GM23338 (cell line): ENCODE measurements around the gene OTOGL. TPM values are rescaled to one million over a fixed set of nuclear protein-coding genes. Genes with fewer than 3 reads are reported as not detected.

Experiments
- ATAC-seq: fragments of 200-7000 bp; cut with Tn5 transposase; 3 replicates; pipeline ENCODE4 v1.9.1; 2020
- DNase-seq: peaks from one replicate; pipeline ENCODE4 v3.0.0-alpha.2; 2015; ENCODE audit warnings: low spot score
- H2AFZ ChIP-seq: fragments of 200-600 bp; sonication (generic); 2 replicates; pipeline ENCODE4 v1.8.0; 2016; ENCODE audit warnings: antibody characterized with exemption, mild to moderate bottlenecking, moderate library complexity
- H3F3A ChIP-seq: fragments of 200-600 bp; sonication (generic); replicated peaks from 2 replicates; pipeline ENCODE4 v1.8.0; 2017; ENCODE audit warnings: antibody characterized with exemption, mixed run types, low read depth
- H3K27ac ChIP-seq: fragments of 200-600 bp; sonication (generic); 2 replicates; pipeline ENCODE4 v1.6.1; 2016; ENCODE audit warnings: low read depth
- H3K27me3 ChIP-seq: fragments of 200-600 bp; sonication (generic); 2 replicates; pipeline ENCODE4 v1.8.0; 2016; ENCODE audit warnings: mild to moderate bottlenecking, mixed run types, moderate library complexity; ENCODE audit not compliant: insufficient read depth
- H3K36me3 ChIP-seq: fragments of 200-600 bp; sonication (generic); 2 replicates; pipeline ENCODE4 v1.8.0; 2016; ENCODE audit warnings: mild to moderate bottlenecking; ENCODE audit not compliant: insufficient read depth
- H3K4me1 ChIP-seq: fragments of 200-600 bp; sonication (generic); 2 replicates; pipeline ENCODE4 v1.8.0; 2016; ENCODE audit warnings: mild to moderate bottlenecking, moderate library complexity; ENCODE audit not compliant: insufficient read depth
- H3K4me2 ChIP-seq: fragments of 200-600 bp; sonication (generic); 2 replicates; pipeline ENCODE4 v1.7.1; 2017; ENCODE audit warnings: mixed run types
- H3K4me3 ChIP-seq: fragments of 200-600 bp; sonication (generic); 2 replicates; pipeline ENCODE4 v1.6.1; 2016; ENCODE audit warnings: mixed run types
- H3K79me2 ChIP-seq: fragments of 200-600 bp; sonication (generic); replicated peaks from 2 replicates; pipeline ENCODE4 v1.8.0; 2017; ENCODE audit warnings: mild to moderate bottlenecking; ENCODE audit not compliant: insufficient read depth
- H3K9me2 ChIP-seq: fragments of 200-600 bp; sonication (generic); 2 replicates; pipeline ENCODE4 v1.8.0; 2017; ENCODE audit not compliant: insufficient read depth
- H4K20me1 ChIP-seq: fragments of 200-600 bp; sonication (generic); replicated peaks from 2 replicates; pipeline ENCODE4 v1.8.0; 2017; ENCODE audit warnings: mild to moderate bottlenecking; ENCODE audit not compliant: insufficient read depth
- H3K27ac Mint-ChIP-seq: 2 replicates; pipeline ENCODE4 v1.8.0; 2020; ENCODE audit warnings: inconsistent platforms, mild to moderate bottlenecking, moderate library complexity, mixed read lengths
- H3K27me3 Mint-ChIP-seq: 3 replicates; pipeline ENCODE4 v1.8.0; 2022; ENCODE audit warnings: low read depth, mild to moderate bottlenecking, moderate library complexity, mixed read lengths, inconsistent platforms; ENCODE audit not compliant: insufficient read depth, poor library complexity
- H3K36me3 Mint-ChIP-seq: 3 replicates; pipeline ENCODE4 v1.8.0; 2021; ENCODE audit warnings: low read depth, mild to moderate bottlenecking, inconsistent platforms, moderate library complexity, mixed read lengths
- H3K4me1 Mint-ChIP-seq: 3 replicates; pipeline ENCODE4 v1.8.0; 2020; ENCODE audit warnings: mild to moderate bottlenecking, inconsistent platforms, mixed read lengths
- H3K4me3 Mint-ChIP-seq: 3 replicates; pipeline ENCODE4 v1.8.0; 2021; ENCODE audit warnings: moderate library complexity, mild to moderate bottlenecking, inconsistent platforms, mixed read lengths
- H3K9me3 Mint-ChIP-seq: 3 replicates; pipeline ENCODE4 v1.8.0; 2020; ENCODE audit warnings: moderate library complexity, mild to moderate bottlenecking, inconsistent platforms, mixed read lengths
- CREB1 ChIP-seq: fragments of 250-450 bp; sonication (Bioruptor Pico); IDR thresholded peaks from 2 replicates; pipeline ENCODE4 v1.5.0; 2020; ENCODE audit warnings: low read depth, mild to moderate bottlenecking, moderate library complexity
- ETS1 ChIP-seq: IDR thresholded peaks from 2 replicates; pipeline ENCODE4 v1.6.1; 2016; ENCODE audit warnings: antibody characterized with exemption
- EZH2 ChIP-seq: fragments of 200-600 bp; sonication (generic); IDR thresholded peaks from one replicate; pipeline ENCODE4 v1.8.0; 2017; ENCODE audit warnings: antibody characterized with exemption, mild to moderate bottlenecking, low read depth; ENCODE audit not compliant: unreplicated experiment
- EZH2phosphoT487 ChIP-seq: fragments of 200-600 bp; sonication (generic); IDR thresholded peaks from one replicate; pipeline ENCODE4 v1.8.1; 2018; ENCODE audit warnings: antibody characterized with exemption; ENCODE audit not compliant: unreplicated experiment
- JUNB ChIP-seq: IDR thresholded peaks from one replicate; pipeline ENCODE4 v1.6.1; 2016; ENCODE audit warnings: antibody characterized with exemption; ENCODE audit not compliant: unreplicated experiment
- NANOG ChIP-seq: IDR thresholded peaks from 2 replicates; pipeline ENCODE4 v1.6.1; 2016; ENCODE audit warnings: antibody characterized with exemption, borderline replicate concordance
- POLR2AphosphoS5 ChIP-seq: IDR thresholded peaks from 2 replicates; pipeline ENCODE4 v1.6.1; 2016; ENCODE audit warnings: antibody characterized with exemption, low read depth
- REST ChIP-seq: IDR thresholded peaks from one replicate; pipeline ENCODE4 v1.6.1; 2018; ENCODE audit warnings: antibody characterized with exemption; ENCODE audit not compliant: unreplicated experiment
- STAT1 ChIP-seq: IDR thresholded peaks from one replicate; pipeline ENCODE4 v1.6.1; 2016; ENCODE audit warnings: antibody characterized with exemption; ENCODE audit not compliant: unreplicated experiment
- ZNF114 ChIP-seq: fragments of 250-450 bp; sonication (Bioruptor Pico); IDR thresholded peaks from 2 replicates; pipeline ENCODE4 v1.5.0; 2020; ENCODE audit warnings: mild to moderate bottlenecking, moderate library complexity
- ZNF331 ChIP-seq: fragments of 250-450 bp; sonication (Bioruptor Pico); IDR thresholded peaks from 2 replicates; pipeline ENCODE4 v1.5.0; 2020; ENCODE audit warnings: low read depth, mild to moderate bottlenecking, moderate library complexity
- ZNF462 ChIP-seq: fragments of 250-450 bp; sonication (Bioruptor Pico); IDR thresholded peaks from 2 replicates; pipeline ENCODE4 v1.5.0; 2020; ENCODE audit warnings: mild to moderate bottlenecking, moderate library complexity
- polyA plus RNA-seq: library from polyadenylated mRNA; unstranded; fragments of >200 nt; fragmentation: Nextera tagmentation; extraction: Ambion mirVana; gene quantifications from 2 replicates; pipeline ENCODE4 v1.2.1, GENCODE V29; 2016
- total RNA-seq: library from RNA; depleted of rRNA; stranded (reverse); fragments of >200 nt; shearing (Covaris generic); gene quantifications from 2 replicates; pipeline ENCODE4 v1.2.3, GENCODE V29; 2014
- TF ChIP-seq, protein P1 (sequence below), 2 experiments: fragments of 200-600 bp in 1 of 2; sonication (generic) in 1 of 2; conservative IDR thresholded peaks; 2 replicates each; pipeline versions ENCODE4 v1.5.1 to v1.6.1; 2016 to 2017; ENCODE audit warnings: antibody characterized with exemption in 2 of 2, low read depth in 2 of 2, mild to moderate bottlenecking in 2 of 2, moderate library complexity in 1 of 2

The OTOGL gene
- total and polyA plus RNA-seq, 2 experiments from 2014 or later: 0.36 to 0.66 TPM

DNA sequence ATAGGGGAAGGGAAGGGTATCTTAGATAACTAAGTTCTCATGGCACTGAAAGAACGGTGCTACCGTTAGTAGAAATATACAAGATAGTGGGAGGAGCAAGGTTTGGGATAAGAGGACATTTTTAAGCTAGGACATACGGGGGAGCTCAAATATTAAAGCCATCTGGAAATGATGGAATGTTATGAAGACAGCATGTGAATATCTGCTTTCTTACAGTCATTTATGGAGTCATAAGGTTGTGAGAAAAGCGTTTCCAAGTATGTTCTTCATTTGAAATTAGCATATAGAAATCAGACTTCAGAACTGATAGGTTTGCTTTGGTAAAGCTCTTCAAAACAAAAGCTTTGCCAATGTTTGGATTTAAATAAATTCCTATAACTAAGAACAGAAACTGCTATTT, 62.3 kb downstream of the OTOGL start:
- Histone ChIP-seq H3K27me3 (no peaks in the 10 kb centered on the region), H3K4me2 (no peak overlapping the region), H3K9me2 (no peaks in the 10 kb centered on the region), H3K4me1 (no peaks in the 10 kb centered on the region), H3K36me3 (no peaks in the 10 kb centered on the region), H3K79me2 (no peaks in the 10 kb centered on the region), H3K4me3 (no peak overlapping the region), H3F3A (no peaks in the 10 kb centered on the region), H4K20me1 (no peaks in the 10 kb centered on the region), H2AFZ (no peak overlapping the region), H3K27ac (no peak overlapping the region)
- Mint-ChIP-seq H3K27ac (no peak overlapping the region), H3K36me3 (no peaks in the 10 kb centered on the region), H3K4me3 (no peak overlapping the region), H3K27me3 (no peaks in the 10 kb centered on the region), H3K9me3 (no peaks in the 10 kb centered on the region), H3K4me1 (no peaks in the 10 kb centered on the region)
- DNase-seq (no peak), ATAC-seq (no peak)
- no peak for TF ChIP-seq ZNF114 (CRISPR knock-in tag)
- TF ChIP-seq CREB1: no peak
- no peak for TF ChIP-seq ZNF462
- no peak for TF ChIP-seq POLR2AphosphoS5
- no peak for TF ChIP-seq REST
- TF ChIP-seq JUNB: no peak
- no peak for TF ChIP-seq EZH2
- no peak for TF ChIP-seq STAT1
- TF ChIP-seq, protein P1, sequence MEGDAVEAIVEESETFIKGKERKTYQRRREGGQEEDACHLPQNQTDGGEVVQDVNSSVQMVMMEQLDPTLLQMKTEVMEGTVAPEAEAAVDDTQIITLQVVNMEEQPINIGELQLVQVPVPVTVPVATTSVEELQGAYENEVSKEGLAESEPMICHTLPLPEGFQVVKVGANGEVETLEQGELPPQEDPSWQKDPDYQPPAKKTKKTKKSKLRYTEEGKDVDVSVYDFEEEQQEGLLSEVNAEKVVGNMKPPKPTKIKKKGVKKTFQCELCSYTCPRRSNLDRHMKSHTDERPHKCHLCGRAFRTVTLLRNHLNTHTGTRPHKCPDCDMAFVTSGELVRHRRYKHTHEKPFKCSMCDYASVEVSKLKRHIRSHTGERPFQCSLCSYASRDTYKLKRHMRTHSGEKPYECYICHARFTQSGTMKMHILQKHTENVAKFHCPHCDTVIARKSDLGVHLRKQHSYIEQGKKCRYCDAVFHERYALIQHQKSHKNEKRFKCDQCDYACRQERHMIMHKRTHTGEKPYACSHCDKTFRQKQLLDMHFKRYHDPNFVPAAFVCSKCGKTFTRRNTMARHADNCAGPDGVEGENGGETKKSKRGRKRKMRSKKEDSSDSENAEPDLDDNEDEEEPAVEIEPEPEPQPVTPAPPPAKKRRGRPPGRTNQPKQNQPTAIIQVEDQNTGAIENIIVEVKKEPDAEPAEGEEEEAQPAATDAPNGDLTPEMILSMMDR (conservative IDR thresholded peaks at IDR 0.05; ENCODE audit: low read depth in 2 of 2): no peak
- no peak for TF ChIP-seq EZH2phosphoT487
- TF ChIP-seq ETS1: no peak
- TF ChIP-seq NANOG: no peak
- TF ChIP-seq ZNF331 (CRISPR knock-in tag): no peak
